Stomach (tissue), 4 donors: ENCODE results near the gene TMEM140.

Experiments
- EP300 ChIP-seq: sonication (generic); formaldehyde crosslinking; IDR thresholded peaks from one replicate; pipeline ENCODE4 v1.6.1; 2017; ENCODE audit warnings: antibody characterized with exemption
- POLR2A ChIP-seq, 4 donors: fragments of 450-650 bp; IDR thresholded peaks; one replicate each; pipeline ENCODE4 v1.6.1; 2016; ENCODE audit warnings: antibody characterized with exemption in 4 of 4, control low read depth in 2 of 4, mild to moderate bottlenecking in 1 of 4, moderate library complexity in 1 of 4
- POLR2AphosphoS5 ChIP-seq, 3 donors: sonication (generic); formaldehyde crosslinking; IDR thresholded peaks; one replicate each; pipeline ENCODE4 v1.6.1; 2016; ENCODE audit warnings: antibody characterized with exemption in 3 of 3
- TF ChIP-seq, protein P1 (sequence below), 7 experiments: fragments of 450-650 bp in 4 of 7; fragments of 200-600 bp in 3 of 7; sonication (generic) in 3 of 7; IDR thresholded peaks; one replicate each; pipeline ENCODE4 v1.5.1; 2016 to 2019; ENCODE audit warnings: antibody characterized with exemption in 7 of 7, control low read depth in 2 of 7, mild to moderate bottlenecking in 1 of 7

DNA sequence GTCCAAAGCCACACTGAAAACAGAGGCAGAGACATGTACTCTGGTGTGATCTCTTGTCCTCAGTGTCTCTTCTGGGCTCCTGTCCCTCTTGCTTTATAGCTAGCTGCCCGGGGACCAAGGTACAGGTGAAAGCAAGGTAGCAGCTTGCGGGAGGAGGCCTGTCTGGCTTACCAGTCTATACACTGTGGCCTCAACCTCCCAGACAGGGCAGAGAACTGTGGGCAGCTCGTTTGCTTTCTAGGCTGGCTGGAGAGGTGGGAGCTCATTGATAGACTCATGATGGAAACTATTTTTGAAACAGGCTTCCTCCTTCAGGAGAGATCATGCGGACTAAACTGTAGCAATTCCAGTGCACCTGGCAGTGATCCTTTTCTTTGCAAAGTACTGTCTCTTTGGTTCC, 18.0 kb downstream of the TMEM140 start:
- TF ChIP-seq, protein P1, sequence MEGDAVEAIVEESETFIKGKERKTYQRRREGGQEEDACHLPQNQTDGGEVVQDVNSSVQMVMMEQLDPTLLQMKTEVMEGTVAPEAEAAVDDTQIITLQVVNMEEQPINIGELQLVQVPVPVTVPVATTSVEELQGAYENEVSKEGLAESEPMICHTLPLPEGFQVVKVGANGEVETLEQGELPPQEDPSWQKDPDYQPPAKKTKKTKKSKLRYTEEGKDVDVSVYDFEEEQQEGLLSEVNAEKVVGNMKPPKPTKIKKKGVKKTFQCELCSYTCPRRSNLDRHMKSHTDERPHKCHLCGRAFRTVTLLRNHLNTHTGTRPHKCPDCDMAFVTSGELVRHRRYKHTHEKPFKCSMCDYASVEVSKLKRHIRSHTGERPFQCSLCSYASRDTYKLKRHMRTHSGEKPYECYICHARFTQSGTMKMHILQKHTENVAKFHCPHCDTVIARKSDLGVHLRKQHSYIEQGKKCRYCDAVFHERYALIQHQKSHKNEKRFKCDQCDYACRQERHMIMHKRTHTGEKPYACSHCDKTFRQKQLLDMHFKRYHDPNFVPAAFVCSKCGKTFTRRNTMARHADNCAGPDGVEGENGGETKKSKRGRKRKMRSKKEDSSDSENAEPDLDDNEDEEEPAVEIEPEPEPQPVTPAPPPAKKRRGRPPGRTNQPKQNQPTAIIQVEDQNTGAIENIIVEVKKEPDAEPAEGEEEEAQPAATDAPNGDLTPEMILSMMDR (IDR thresholded peaks at IDR 0.05) = no peak
- TF ChIP-seq EP300 (no peak), POLR2A (IDR thresholded peaks at IDR 0.05) (no peak), POLR2AphosphoS5 (IDR thresholded peaks at IDR 0.05) (no peak)
